Rectal smooth muscle tissue (tissue), 1 donor: ENCODE measurements around the gene TRPM5.

Experiments used
- H3K27ac ChIP-seq: one replicate; pipeline ENCODE4 v1.7.0; 2013; ENCODE audit warnings: low read depth, low read length, inconsistent platforms
- H3K27me3 ChIP-seq: one replicate; pipeline ENCODE4 v1.7.0; 2013; ENCODE audit warnings: low read length; ENCODE audit not compliant: control insufficient read depth, insufficient read depth
- H3K36me3 ChIP-seq: one replicate; pipeline ENCODE4 v1.7.0; 2013; ENCODE audit warnings: low read length; ENCODE audit not compliant: control insufficient read depth, insufficient read depth
- H3K4me1 ChIP-seq: one replicate; pipeline ENCODE4 v1.7.0; 2013; ENCODE audit warnings: low read length; ENCODE audit not compliant: control insufficient read depth, insufficient read depth
- H3K4me3 ChIP-seq: one replicate; pipeline ENCODE4 v1.7.0; 2013; ENCODE audit warnings: low read length
- H3K9ac ChIP-seq: one replicate; pipeline ENCODE4 v1.7.0; 2013; ENCODE audit warnings: low read length

TRPM5 gene

DNA sequence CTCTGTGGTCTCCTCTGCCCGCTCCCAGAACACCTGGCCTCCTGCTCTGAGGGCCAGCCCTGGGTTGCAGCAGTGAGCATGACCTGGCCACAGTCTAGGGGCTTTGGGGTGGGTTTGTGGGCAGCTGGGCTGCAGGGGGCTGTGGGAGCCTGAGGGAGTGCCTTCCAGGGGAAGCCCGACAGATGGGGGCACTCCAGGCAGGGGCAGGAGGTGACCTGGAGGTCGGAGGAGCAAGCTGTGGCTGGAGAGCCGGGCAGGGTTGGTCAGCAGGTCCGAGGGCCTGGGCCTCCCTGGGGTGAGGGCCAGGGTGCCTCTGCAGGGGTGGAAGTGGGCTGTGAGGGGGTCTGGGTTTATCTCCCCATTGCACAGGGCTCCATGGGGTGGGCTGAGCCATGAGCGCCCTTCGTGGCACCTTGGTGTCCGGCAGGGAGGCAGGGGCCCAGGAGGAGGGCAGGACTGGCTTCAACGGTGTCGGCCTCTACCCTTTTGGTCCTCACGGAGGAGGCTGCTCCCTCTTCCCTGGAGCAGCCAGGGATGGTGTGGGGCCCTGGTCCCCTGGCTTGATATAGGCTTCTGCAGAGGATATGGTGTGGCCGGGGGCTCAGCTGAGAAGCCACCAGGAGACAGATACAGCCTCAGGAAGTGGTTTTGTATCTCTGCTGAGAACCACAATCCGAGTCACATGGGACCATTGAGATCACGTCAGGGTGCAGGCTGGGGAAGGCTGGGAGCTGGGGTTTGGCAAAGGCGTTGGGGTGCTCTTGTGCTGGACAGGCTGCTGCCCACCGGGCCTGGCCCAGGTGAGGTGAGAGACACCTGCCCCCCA, 22.8 kb upstream of the TRPM5 start:
- Histone ChIP-seq H3K27ac (no peak overlapping the region), H3K4me1 (no peaks in the 10 kb centered on the region), H3K4me3 (no peak overlapping the region), H3K36me3 (no peaks in the 10 kb centered on the region), H3K27me3 (no peaks in the 10 kb centered on the region), H3K9ac (no peak overlapping the region)

DNA sequence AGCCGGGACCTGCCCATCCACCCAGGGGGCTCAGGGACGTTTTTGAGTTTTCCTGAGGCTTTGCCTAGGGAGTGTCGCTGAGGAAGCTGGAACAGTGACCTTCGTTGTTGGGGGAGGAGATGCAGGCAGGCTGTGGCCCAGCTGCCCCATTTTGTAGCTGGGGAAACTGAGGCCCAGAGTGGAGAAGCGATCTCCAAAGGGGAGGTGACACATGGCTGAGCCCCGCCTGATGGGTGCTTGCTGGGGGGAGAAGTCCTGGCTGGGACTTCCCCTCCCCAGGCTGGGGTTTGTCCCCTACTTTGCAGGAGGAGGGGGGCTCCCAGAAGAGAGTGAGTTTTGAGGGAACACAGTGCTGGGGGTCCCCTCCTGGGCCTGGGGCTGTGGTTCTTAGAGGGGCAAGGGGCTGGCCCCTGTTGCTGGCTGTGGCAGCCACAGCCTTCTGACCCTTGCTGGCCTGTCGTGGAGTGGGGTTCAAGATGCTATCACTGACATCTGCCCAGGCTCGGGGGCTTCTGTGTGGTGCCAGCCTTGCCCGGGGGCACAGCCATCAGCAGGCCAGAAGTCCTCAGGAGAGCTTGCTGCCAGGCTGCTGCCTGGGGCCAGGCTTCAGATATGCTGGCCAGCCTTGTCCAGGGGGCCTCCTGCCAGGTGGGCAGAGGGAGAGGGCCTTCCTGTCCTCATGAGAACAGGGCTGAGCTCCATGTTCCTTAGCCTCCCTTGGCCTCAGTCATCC, 21.9 kb upstream of the TRPM5 start:
- Histone ChIP-seq H3K9ac (no peak overlapping the region), H3K36me3 (no peaks in the 10 kb centered on the region), H3K27me3 (no peaks in the 10 kb centered on the region), H3K4me3 (no peak overlapping the region), H3K27ac (no peak overlapping the region), H3K4me1 (no peaks in the 10 kb centered on the region)

DNA sequence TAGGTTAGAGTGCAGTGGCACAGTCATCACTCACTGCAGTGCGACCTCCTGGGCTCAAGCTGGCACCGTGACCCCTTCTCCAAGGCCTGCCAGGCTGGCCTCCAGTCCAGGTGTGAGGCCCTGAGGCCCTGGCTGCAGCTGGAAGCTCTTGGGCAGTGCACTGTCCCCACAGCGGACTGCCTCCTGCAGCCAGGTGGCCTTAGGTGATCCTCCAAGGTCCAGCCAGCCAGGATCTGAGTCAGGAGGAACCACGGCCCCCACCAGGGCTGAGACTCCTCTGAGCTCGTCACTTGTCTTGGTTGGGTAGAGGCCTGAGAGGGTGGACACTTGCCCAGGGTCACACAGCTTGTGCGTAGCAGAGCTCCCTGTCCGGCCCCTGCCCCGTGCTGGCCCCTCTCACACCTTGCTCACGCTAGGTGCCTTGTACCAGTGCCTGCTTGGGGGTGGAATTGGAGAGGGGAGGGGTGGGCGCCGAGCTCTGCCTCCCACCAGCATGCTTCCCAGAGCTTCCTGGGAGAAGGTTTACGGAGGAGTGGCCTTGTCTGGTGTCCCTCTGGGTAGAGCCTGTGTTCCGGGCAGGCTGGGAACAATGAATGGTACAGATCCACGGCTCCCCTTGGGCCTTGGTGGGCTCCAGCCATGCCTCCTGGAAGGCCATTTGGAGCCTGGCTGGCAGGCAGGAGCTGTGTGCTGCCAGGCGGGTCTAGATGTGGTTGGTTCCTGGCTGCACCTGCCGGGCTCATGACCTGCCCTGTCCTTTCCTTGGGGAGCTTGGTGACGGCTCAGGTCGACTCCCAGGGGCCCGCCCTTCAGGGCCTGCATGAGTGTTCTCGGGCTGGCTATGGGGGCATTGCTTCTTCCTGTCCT, 21.1 kb upstream of the TRPM5 start:
- H3K4me3 ChIP-seq = no peak overlapping the region
- no peaks in the 10 kb centered on the region for H3K36me3 ChIP-seq
- no peaks in the 10 kb centered on the region for H3K4me1 ChIP-seq
- no peaks in the 10 kb centered on the region for H3K27me3 ChIP-seq
- no peak overlapping the region for H3K9ac ChIP-seq
- no peak overlapping the region for H3K27ac ChIP-seq

DNA sequence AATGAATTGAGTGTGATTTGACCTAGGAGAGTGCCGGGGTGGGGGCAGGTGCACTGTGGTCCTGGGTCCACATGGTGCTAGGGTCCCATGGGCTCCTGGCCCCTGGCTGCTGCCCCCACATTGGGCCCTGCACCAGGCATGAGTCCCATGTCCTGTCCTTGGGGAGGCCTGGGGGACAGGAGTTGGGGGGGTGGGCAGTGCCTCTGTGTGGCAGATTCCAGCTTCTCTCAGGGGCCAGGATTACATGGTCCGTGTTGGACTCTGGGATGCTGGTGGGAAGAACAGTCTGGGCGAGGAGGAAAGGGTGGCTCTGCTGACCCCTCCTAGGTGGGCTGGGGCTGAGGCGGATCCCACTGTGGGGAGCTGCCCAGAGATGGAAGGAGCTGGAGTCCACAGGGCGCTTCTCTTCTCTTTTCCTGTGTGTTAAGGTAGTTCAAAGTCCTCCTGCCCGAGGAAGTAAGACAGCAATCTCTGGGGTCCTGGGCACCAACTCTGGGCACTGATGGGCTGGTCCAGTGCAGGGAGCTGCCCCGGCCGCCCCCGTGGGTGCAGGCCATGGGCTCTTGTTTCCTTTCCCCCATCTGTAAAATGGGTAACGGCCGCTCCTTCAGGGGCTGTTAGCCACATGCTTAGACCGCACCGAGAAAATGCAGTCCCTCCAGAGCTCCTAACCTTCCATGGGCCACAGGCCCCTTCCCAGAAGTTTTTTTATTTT, 20.3 kb upstream of the TRPM5 start:
- no peak overlapping the region for H3K4me3 ChIP-seq
- no peaks in the 10 kb centered on the region for H3K4me1 ChIP-seq
- no peaks in the 10 kb centered on the region for H3K36me3 ChIP-seq
- H3K27ac ChIP-seq = no peak overlapping the region
- no peak overlapping the region for H3K9ac ChIP-seq
- H3K27me3 ChIP-seq = no peaks in the 10 kb centered on the region

DNA sequence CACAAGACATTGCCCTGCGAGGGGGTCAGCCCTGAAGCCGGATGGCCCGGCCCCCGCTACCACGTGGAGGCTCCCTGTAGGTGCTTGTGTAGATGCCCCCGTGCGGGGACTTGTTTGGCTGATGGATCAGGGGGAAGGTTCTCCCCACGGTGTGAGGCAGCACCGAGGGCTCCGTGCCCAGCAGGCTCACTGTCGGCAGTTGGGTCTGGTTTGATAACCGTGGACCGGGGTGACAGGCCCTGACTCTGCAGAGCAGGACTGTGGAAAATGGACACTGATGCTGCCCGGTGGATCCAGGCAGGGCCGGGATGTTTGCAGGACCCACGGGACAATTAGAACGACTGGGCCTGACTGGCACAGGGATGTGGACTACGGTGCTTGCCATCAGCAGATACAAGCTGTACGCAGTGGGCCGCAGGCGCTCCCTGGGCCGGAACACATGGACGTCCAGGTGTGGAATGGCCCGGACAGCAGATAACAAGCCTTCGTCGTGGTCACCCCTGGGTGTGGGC, 19.5 kb upstream of the TRPM5 start:
- Histone ChIP-seq H3K9ac (no peak overlapping the region), H3K4me3 (no peak overlapping the region), H3K27me3 (no peaks in the 10 kb centered on the region), H3K27ac (no peak overlapping the region), H3K4me1 (no peaks in the 10 kb centered on the region), H3K36me3 (no peaks in the 10 kb centered on the region)

DNA sequence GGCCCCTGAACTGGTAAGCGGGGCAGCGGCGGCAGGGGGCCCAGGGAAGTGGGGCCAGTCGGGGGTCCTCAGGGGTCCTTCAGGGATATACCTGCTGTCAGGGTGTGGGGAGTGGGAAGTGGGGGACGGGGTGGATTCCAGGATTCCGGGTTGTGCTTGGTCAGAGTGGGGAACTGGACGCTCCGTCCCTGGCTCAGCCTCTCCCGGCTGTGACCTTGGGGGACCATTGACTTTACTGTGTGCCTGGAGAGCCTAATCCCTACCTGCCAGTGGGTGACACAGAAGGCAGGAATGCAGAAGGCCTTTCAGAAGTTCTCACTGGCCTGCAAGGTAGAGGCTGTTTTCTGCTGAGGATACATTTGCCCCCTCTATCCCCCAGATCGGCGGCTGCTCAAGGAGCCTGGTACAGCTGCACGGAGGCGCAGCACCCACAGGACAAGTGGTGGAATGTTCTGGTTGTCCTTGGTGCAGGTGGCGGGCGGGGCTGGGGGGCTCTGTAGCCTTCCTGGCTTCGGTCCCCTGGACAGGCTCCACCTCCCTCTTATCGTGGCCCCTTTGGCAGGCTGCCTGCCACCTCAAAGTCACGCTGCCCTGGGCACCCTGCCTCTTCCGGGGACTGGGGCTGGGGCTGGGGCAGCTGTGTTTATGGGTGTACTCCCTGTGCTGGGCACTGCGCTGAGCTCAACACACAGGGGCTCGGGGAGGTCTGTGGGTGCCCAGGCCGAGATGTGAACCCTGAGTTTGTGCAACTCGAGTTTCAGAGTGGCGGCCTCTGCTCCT, 18.9 kb upstream of the TRPM5 start:
- Histone ChIP-seq H3K9ac (no peak overlapping the region), H3K27me3 (no peaks in the 10 kb centered on the region), H3K36me3 (no peaks in the 10 kb centered on the region), H3K27ac (no peak overlapping the region), H3K4me1 (no peaks in the 10 kb centered on the region), H3K4me3 (no peak overlapping the region)

DNA sequence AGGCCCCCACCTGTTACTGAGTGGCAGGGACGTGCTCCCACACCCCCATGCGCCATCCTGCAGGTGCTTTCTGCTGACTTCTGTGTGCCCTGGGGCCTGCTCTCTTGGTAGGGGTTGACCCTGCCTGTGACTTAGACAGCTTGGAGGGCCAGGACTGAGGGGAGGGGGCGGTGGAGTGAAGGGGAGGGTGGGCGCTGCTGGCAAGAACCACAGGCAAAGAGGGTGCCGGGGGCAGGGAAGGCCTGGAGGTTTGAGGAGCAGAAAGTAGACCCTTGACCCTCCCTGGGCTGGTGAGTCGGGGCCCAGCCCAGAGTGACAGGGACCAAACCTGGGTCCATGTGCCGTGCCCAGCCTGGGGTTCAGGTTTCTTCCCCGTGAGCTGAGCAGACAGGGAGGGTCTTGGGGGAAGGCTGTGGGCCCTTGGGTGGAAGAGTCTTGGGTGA, 18.2 kb upstream of the TRPM5 start:
- Histone ChIP-seq H3K9ac (no peak overlapping the region), H3K4me1 (no peaks in the 10 kb centered on the region), H3K4me3 (no peak overlapping the region), H3K27me3 (no peaks in the 10 kb centered on the region), H3K36me3 (no peaks in the 10 kb centered on the region), H3K27ac (no peak overlapping the region)

DNA sequence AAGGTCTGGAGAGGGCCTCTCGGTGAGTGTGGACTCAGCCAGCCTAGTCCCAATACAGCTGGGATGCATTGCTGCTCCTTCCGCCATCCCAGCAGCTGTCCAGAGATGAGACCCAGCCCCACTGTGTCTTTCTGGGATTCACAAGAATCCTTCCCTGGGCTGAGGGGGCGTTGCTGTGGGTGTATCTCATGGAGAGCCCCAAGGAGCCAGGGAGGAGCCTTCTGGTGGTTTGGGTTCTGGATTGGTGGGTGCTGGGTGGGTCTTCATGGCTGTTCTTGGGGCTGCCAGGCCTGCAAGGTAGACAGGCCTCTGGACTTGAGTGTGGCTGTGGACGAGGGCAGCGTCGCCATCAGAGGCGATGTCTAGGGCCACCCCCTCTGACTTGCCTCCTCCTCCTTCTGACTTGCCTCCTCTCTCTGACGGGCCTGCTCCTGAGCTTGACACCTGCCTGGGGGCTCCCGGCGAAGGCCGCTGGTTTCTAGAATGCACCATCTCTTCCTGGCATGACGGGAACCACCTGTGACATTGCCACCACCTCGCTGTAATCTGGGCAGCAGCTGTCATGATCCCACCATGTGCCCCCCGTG, 17.7 kb upstream of the TRPM5 start:
- Histone ChIP-seq H3K4me3 (no peak overlapping the region), H3K9ac (no peak overlapping the region), H3K36me3 (no peaks in the 10 kb centered on the region), H3K27me3 (no peaks in the 10 kb centered on the region), H3K27ac (no peak overlapping the region), H3K4me1 (no peaks in the 10 kb centered on the region)

DNA sequence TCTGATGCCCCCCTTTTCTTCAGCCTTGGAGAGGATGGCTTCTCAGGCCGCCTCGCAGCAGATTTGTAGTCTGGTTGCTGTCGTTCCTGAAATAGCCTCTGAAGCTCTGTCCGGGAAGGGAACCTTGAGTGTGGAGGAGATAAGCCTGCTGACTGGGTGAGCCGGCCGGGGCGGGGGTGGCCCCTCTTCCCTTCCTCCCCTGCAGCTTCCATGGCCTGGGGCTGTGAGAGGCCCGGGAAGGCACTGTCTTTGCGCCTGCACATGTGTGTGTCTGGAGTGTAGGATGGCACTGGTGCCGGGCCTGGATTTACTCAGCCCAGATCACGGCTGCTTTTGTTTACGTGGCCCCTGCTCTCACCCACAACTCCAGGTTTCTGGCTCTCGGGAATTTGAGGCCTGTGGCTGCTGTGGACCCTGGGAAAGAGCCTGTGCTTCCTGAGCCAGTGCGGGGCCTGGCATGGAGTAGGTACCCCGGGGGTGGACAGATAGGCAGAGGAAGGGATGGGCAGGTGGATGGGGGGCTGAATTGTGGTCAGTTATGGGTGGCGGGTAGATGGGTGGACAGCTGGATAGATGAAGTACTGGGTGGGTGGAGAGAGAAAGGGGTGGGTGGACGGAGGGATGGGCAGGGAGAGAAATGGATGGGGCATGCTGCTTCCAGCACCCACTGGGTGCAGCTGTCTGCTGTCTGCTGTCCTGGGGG, 17.1 kb upstream of the TRPM5 start:
- no peaks in the 10 kb centered on the region for H3K36me3 ChIP-seq
- no peaks in the 10 kb centered on the region for H3K4me1 ChIP-seq
- H3K27ac ChIP-seq = no peak overlapping the region
- H3K9ac ChIP-seq = no peak overlapping the region
- no peak overlapping the region for H3K4me3 ChIP-seq
- H3K27me3 ChIP-seq = no peaks in the 10 kb centered on the region

DNA sequence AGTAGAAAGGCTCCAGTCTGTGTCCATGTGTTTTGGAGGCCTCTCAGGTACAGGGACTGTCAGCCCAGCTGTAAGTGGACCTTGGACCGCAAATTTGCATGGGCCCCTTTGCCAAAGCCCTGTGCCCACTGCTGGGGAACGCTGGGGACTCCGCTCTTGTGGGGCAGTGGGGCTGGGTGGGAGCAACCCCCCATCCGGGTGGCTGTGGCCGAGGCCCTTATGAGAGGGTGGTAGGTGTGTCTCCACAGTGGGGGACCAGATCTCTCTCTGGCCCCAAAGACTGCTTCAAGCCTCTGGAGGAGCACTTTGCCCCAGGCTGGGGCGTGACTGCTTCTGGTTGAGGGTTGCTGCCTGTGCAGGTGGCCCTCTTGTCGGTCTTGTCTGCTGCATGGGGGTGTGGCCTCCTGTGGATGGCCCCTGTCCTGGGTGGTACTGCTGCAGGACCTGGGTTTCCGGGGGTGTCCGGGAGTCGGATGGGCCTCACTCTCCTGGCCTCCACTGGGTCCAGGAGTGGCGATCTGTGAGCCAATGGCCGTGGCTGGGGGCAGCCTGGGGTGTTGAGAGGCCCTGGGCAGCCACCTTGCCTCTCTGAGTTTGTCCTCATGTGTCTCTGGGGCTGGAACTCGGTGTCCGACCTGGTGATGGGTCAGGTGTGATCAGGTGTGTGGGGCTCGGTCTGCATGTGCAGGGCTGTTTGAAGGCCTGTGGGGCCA, 16.4 kb upstream of the TRPM5 start:
- H3K27ac ChIP-seq = no peak overlapping the region
- no peaks in the 10 kb centered on the region for H3K4me1 ChIP-seq
- H3K27me3 ChIP-seq = no peaks in the 10 kb centered on the region
- H3K4me3 ChIP-seq = no peak overlapping the region
- H3K9ac ChIP-seq = no peak overlapping the region
- no peaks in the 10 kb centered on the region for H3K36me3 ChIP-seq
